Measurements from ENCODE around the gene UGT2B15. TPM values are rescaled to one million over a fixed set of nuclear protein-coding genes. Genes with fewer than 3 reads are reported as not detected.
"Not testable (repeated sequence)": the region's sequence is repeated elsewhere in the genome, so short reads cannot be mapped to it uniquely, and the experiment has no call there.

UGT2B15 gene
- total RNA-seq, 2 donors from 2014 or later: not detected

- H3K4me3 Mint-ChIP-seq; H3K4me1 Mint-ChIP-seq (ENCODE audit: low read depth in 2 of 2); DNase-seq (ENCODE audit: low spot score); H3K36me3 Mint-ChIP-seq; H3K27ac Mint-ChIP-seq; ATAC-seq; H3K27me3 Mint-ChIP-seq: not testable (repeated sequence)
- peaks cover 25% of the 10 kb centered on the region for H3K9me3 Mint-ChIP-seq
Observed at GRCh38 chr4:68671217-68671616, 765 bp upstream of the UGT2B15 start.

GRCh38 chr4:68668537-68669163 lies 1.8 kb downstream of the UGT2B15 start:
- not testable (repeated sequence) for H3K36me3 Mint-ChIP-seq; H3K27ac Mint-ChIP-seq; H3K27me3 Mint-ChIP-seq; DNase-seq (ENCODE audit: low spot score); H3K4me1 Mint-ChIP-seq (ENCODE audit: low read depth in 2 of 2); H3K9me3 Mint-ChIP-seq; ATAC-seq; H3K4me3 Mint-ChIP-seq

GRCh38 chr4:68667551-68667950 lies 2.9 kb downstream of the UGT2B15 start:
- H3K36me3 Mint-ChIP-seq; H3K9me3 Mint-ChIP-seq; DNase-seq (ENCODE audit: low spot score); ATAC-seq; H3K4me3 Mint-ChIP-seq; H3K4me1 Mint-ChIP-seq (ENCODE audit: low read depth in 2 of 2); H3K27ac Mint-ChIP-seq; H3K27me3 Mint-ChIP-seq: not testable (repeated sequence)

GRCh38 chr4:68664721-68665120 lies 5.7 kb downstream of the UGT2B15 start:
- not testable (repeated sequence) for H3K27ac Mint-ChIP-seq; H3K4me1 Mint-ChIP-seq (ENCODE audit: low read depth in 2 of 2); ATAC-seq; H3K4me3 Mint-ChIP-seq; H3K9me3 Mint-ChIP-seq; H3K27me3 Mint-ChIP-seq; DNase-seq (ENCODE audit: low spot score); H3K36me3 Mint-ChIP-seq

GRCh38 chr4:68662836-68663574 lies 7.4 kb downstream of the UGT2B15 start:
- H3K27me3 Mint-ChIP-seq; ATAC-seq; H3K36me3 Mint-ChIP-seq; H3K4me3 Mint-ChIP-seq; H3K27ac Mint-ChIP-seq; H3K4me1 Mint-ChIP-seq (ENCODE audit: low read depth in 2 of 2); DNase-seq (ENCODE audit: low spot score); H3K9me3 Mint-ChIP-seq: not testable (repeated sequence)

- H3K27me3 Mint-ChIP-seq: no peaks in the 10 kb centered on the region
- DNase-seq (ENCODE audit: low spot score) (no peak), ATAC-seq (no peak)
- no peaks in the 10 kb centered on the region for H3K9me3 Mint-ChIP-seq
- no peaks in the 10 kb centered on the region for H3K4me1 Mint-ChIP-seq (ENCODE audit: low read depth in 2 of 2)
- H3K27ac Mint-ChIP-seq: no peak overlapping the region
- H3K4me3 Mint-ChIP-seq: no peak overlapping the region
- H3K36me3 Mint-ChIP-seq: no peaks in the 10 kb centered on the region
Observed at GRCh38 chr4:68658672-68659071, 11.8 kb downstream of the UGT2B15 start.

GRCh38 chr4:68657022-68657594 lies 13.3 kb downstream of the UGT2B15 start:
- not testable (repeated sequence) for H3K36me3 Mint-ChIP-seq; H3K4me3 Mint-ChIP-seq; H3K27me3 Mint-ChIP-seq; H3K4me1 Mint-ChIP-seq (ENCODE audit: low read depth in 2 of 2); H3K9me3 Mint-ChIP-seq; DNase-seq (ENCODE audit: low spot score); ATAC-seq; H3K27ac Mint-ChIP-seq

- not testable (repeated sequence) for H3K4me1 Mint-ChIP-seq (ENCODE audit: low read depth in 2 of 2); ATAC-seq; H3K4me3 Mint-ChIP-seq; H3K9me3 Mint-ChIP-seq; DNase-seq (ENCODE audit: low spot score); H3K36me3 Mint-ChIP-seq; H3K27me3 Mint-ChIP-seq; H3K27ac Mint-ChIP-seq
Observed at GRCh38 chr4:68656445-68656973, 13.9 kb downstream of the UGT2B15 start.

- no peaks in the 10 kb centered on the region for H3K36me3 Mint-ChIP-seq
- H3K4me3 Mint-ChIP-seq: no peak overlapping the region
- ATAC-seq: no peak
- H3K27ac Mint-ChIP-seq: no peak overlapping the region
- no peaks in the 10 kb centered on the region for H3K9me3 Mint-ChIP-seq
- H3K4me1 Mint-ChIP-seq (ENCODE audit: low read depth in 2 of 2): no peaks in the 10 kb centered on the region
- H3K27me3 Mint-ChIP-seq: no peaks in the 10 kb centered on the region
- DNase-seq (ENCODE audit: low spot score): no peak
Observed at GRCh38 chr4:68655764-68656444, 14.5 kb downstream of the UGT2B15 start.

- Mint-ChIP-seq H3K4me1 (ENCODE audit: low read depth in 2 of 2) (no peaks in the 10 kb centered on the region), H3K27me3 (no peaks in the 10 kb centered on the region), H3K36me3 (no peaks in the 10 kb centered on the region), H3K4me3 (no peak overlapping the region), H3K9me3 (peaks cover 5% of the 10 kb centered on the region), H3K27ac (no peak overlapping the region)
- DNase-seq (ENCODE audit: low spot score) (no peak), ATAC-seq (no peak)
Observed at GRCh38 chr4:68654946-68655721, 15.3 kb downstream of the UGT2B15 start.

GRCh38 chr4:68651932-68652331 lies 18.5 kb downstream of the UGT2B15 start:
- ATAC-seq (no peak), DNase-seq (ENCODE audit: low spot score) (no peak)
- Mint-ChIP-seq H3K27ac (no peak overlapping the region), H3K27me3 (no peaks in the 10 kb centered on the region), H3K36me3 (no peaks in the 10 kb centered on the region), H3K4me1 (ENCODE audit: low read depth in 2 of 2) (no peaks in the 10 kb centered on the region), H3K4me3 (no peak overlapping the region), H3K9me3 (peaks cover 8% of the 10 kb centered on the region)

GRCh38 chr4:68630371-68630770 lies 40.1 kb downstream of the UGT2B15 start:
- Mint-ChIP-seq H3K27ac (no peak overlapping the region), H3K27me3 (no peaks in the 10 kb centered on the region), H3K4me1 (ENCODE audit: low read depth in 2 of 2) (no peaks in the 10 kb centered on the region), H3K4me3 (no peak overlapping the region), H3K36me3 (no peaks in the 10 kb centered on the region), H3K9me3 (peaks cover 2% of the 10 kb centered on the region)
- DNase-seq (ENCODE audit: low spot score): no peak
- ATAC-seq: no peak

- ATAC-seq; H3K4me1 Mint-ChIP-seq (ENCODE audit: low read depth in 2 of 2); H3K36me3 Mint-ChIP-seq; H3K27me3 Mint-ChIP-seq; DNase-seq (ENCODE audit: low spot score); H3K4me3 Mint-ChIP-seq; H3K27ac Mint-ChIP-seq; H3K9me3 Mint-ChIP-seq: not testable (repeated sequence)
Observed at GRCh38 chr4:68622731-68623130, 47.7 kb downstream of the UGT2B15 start.
